B cell (primary cell): Measurements from ENCODE around the gene APOD. TPM values are rescaled to one million over a fixed set of nuclear protein-coding genes. Genes with fewer than 3 reads are reported as not detected.

ENCODE experiments used
- ATAC-seq: fragments of 200-7000 bp; cut with Tn5 transposase; one replicate; pipeline ENCODE4 v1.10.0; 2021; ENCODE audit warnings: low read depth, mild to moderate bottlenecking, moderate number of reproducible peaks, moderate library complexity
- CTCF ChIA-PET: fragments of 350-600 bp; sonication (Branson Sonifier 250); formaldehyde crosslinking; loops from one replicate; lab custom pipeline; 2021; ENCODE audit warnings: antibody characterized with exemption, inconsistent platforms; lab: Charles Lee
- POLR2A ChIA-PET: fragments of 350-600 bp; sonication (Branson Sonifier 250); formaldehyde crosslinking; loops from one replicate; lab custom pipeline; 2021; ENCODE audit warnings: antibody characterized with exemption; lab: Charles Lee
- DNase-seq: peaks from one replicate; pipeline ENCODE4 v3.0.0; 2013
- H2AFZ ChIP-seq: 2 replicates; pipeline ENCODE4 v1.6.1; 2012; ENCODE audit warnings: mild to moderate bottlenecking, low read depth, low read length; ENCODE audit not compliant: insufficient read depth, poor library complexity, severe bottlenecking
- H3K27ac ChIP-seq, 2 donors: 1 replicate in 1 of 2; 2 replicates in 1 of 2; pipeline ENCODE4 v1.5.1; 2012 to 2013; ENCODE audit warnings: low read length in 2 of 2, mild to moderate bottlenecking in 2 of 2, moderate library complexity in 1 of 2
- H3K27me3 ChIP-seq, 4 experiments: fragments of 200-600 bp in 1 of 4; sonication (generic) in 1 of 4; replicated peaks in 1 of 4; 1 replicate in 2 of 4; 2 replicates in 2 of 4; pipeline versions ENCODE4 v1.6.1 to v1.7.0; 2013 to 2016; ENCODE audit warnings: low read length in 3 of 4, mild to moderate bottlenecking in 2 of 4, mixed read lengths in 1 of 4, moderate library complexity in 1 of 4; ENCODE audit not compliant: insufficient read depth in 4 of 4, control insufficient read depth in 3 of 4; ENCODE audit errors: control extremely low read depth in 1 of 4
- H3K36me3 ChIP-seq, 2 experiments: replicated peaks in 1 of 2; 1 replicate in 1 of 2; 2 replicates in 1 of 2; pipeline versions ENCODE4 v1.6.1 to v1.7.1; 2013; ENCODE audit warnings: low read length in 1 of 2; ENCODE audit not compliant: insufficient read depth in 2 of 2, control insufficient read depth in 1 of 2; ENCODE audit errors: control extremely low read depth in 1 of 2, extremely low read depth in 1 of 2
- H3K4me1 ChIP-seq, 2 donors: fragments of 200-600 bp in 1 of 2; sonication (generic) in 1 of 2; 1 replicate in 1 of 2; 2 replicates in 1 of 2; pipeline versions ENCODE4 v1.5.1 to v1.6.1; 2013 to 2017; ENCODE audit warnings: low read length in 2 of 2; ENCODE audit not compliant: control insufficient read depth in 2 of 2, insufficient read depth in 2 of 2
- H3K4me2 ChIP-seq: replicated peaks from 2 replicates; pipeline ENCODE3; 2012; ENCODE audit warnings: mild to moderate bottlenecking, low read depth, low read length; ENCODE audit not compliant: poor library complexity, severe bottlenecking
- H3K4me3 ChIP-seq, 5 experiments: fragments of 200-600 bp in 1 of 5; sonication (generic) in 1 of 5; 1 replicate in 3 of 5; 2 replicates in 2 of 5; pipeline versions ENCODE4 v1.5.1 to v1.7.0; 2011 to 2016; ENCODE audit warnings: low read length in 4 of 5, mild to moderate bottlenecking in 4 of 5, low read depth in 2 of 5, control low read depth in 1 of 5, moderate library complexity in 1 of 5; ENCODE audit not compliant: insufficient read depth in 1 of 5; ENCODE audit errors: control extremely low read depth in 1 of 5, extremely low read depth in 1 of 5
- H3K79me2 ChIP-seq: fragments of 200-600 bp; sonication (generic); one replicate; pipeline ENCODE4 v1.6.0; 2016; ENCODE audit warnings: low read length; ENCODE audit not compliant: control insufficient read depth, insufficient read depth
- H3K9ac ChIP-seq: fragments of 200-600 bp; sonication (generic); 2 replicates; pipeline ENCODE4 v1.6.1; 2017; ENCODE audit warnings: mild to moderate bottlenecking, low read length, moderate library complexity
- H3K9me3 ChIP-seq, 3 donors: one replicate each; pipeline versions ENCODE4 v1.6.1 to v1.7.1; 2013; ENCODE audit warnings: low read length in 2 of 3; ENCODE audit not compliant: control insufficient read depth in 2 of 3, insufficient read depth in 1 of 3; ENCODE audit errors: control extremely low read depth in 1 of 3
- H4K20me1 ChIP-seq: 2 replicates; pipeline ENCODE4 v1.6.0; 2012; ENCODE audit warnings: mild to moderate bottlenecking, low read length; ENCODE audit not compliant: insufficient read depth, control insufficient read depth, poor library complexity, severe bottlenecking
- H3K27ac Mint-ChIP-seq: one replicate; pipeline ENCODE4 v1.8.0; 2021; ENCODE audit warnings: mixed read lengths
- H3K27me3 Mint-ChIP-seq: one replicate; pipeline ENCODE4 v1.8.0; 2021; ENCODE audit warnings: mixed read lengths
- H3K4me1 Mint-ChIP-seq: one replicate; pipeline ENCODE4 v1.8.0; 2021; ENCODE audit warnings: mixed read lengths
- H3K4me3 Mint-ChIP-seq: one replicate; pipeline ENCODE4 v1.8.0; 2021; ENCODE audit warnings: mixed read lengths
- H3K9me3 Mint-ChIP-seq: one replicate; pipeline ENCODE4 v1.8.0; 2022; ENCODE audit warnings: mixed read lengths; ENCODE audit not compliant: insufficient read depth
- EZH2 ChIP-seq: IDR thresholded peaks from 2 replicates; pipeline ENCODE4 v1.6.1; 2012; ENCODE audit warnings: borderline replicate concordance, low read depth, mild to moderate bottlenecking, moderate library complexity, low read length; ENCODE audit not compliant: insufficient read depth, poor library complexity, severe bottlenecking
- WGBS: methylation state at CpG from one replicate; pipeline ENCODE4 v1.1.5; 2013; ENCODE audit warnings: missing lambda C conversion rate; ENCODE audit not compliant: insufficient coverage; 5-methylcytosine and 5-hydroxymethylcytosine counted together
- intact Hi-C: fragments of 100-400 bp; cut with micrococcal nuclease; formaldehyde crosslinking; loops from one replicate; pipeline ENCODE4 v1.10.0; 2022
- polyA plus RNA-seq: library from polyadenylated mRNA; depleted of rRNA; stranded (reverse); fragments of >200 nt; gene quantifications from 2 replicates; pipeline ENCODE4 v1.2.3, GENCODE V29; 2012
- total RNA-seq, 2 donors: library from RNA; stranded (reverse); fragments of 120-200 nt in 1 of 2; gene quantifications; 1 replicate in 1 of 2; 2 replicates in 1 of 2; pipeline versions ENCODE4 v1.2.3 to v1.2.4, GENCODE V29; 2013 to 2022
- TF ChIP-seq, protein P1 (sequence below): fragments of 200-600 bp; IDR thresholded peaks from one replicate; pipeline ENCODE4 v1.8.0; 2022; ENCODE audit warnings: antibody characterized with exemption, mild to moderate bottlenecking

APOD gene
- total and polyA plus RNA-seq, 2 donors (not counting 1 experiment from before 2014, with no cell fraction given): 0.59 TPM; not detected in 1

DNA sequence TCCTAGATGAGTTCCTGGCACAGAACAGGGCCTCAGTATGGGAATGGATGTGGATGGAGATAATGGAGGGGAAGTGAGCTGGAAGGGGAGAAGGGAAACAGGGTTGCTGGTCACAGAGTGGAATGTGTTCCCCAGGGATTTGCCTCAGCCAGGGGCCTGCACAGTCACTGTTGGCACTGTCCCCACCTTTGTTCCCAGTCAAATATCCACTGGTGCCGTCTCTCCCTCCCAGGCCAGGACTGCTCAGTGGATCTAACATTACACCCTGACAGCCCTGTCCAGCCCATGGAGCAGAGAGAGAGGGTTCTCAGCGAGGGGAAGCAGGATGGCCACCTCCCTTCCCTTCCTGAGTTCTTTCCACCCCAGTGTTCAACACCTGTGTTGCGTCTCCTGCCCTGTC, 39.1 kb downstream of the APOD start:
- no peak overlapping the region for H2AFZ ChIP-seq
- POLR2A ChIA-PET: no interaction called here
- peaks cover 23% of the 10 kb centered on the region for H4K20me1 ChIP-seq
- Mint-ChIP-seq H3K4me3 (peak overlapping the region; percentile 97), H3K9me3 (no peaks in the 10 kb centered on the region), H3K27ac (peak overlapping the region; percentile 79), H3K27me3 (no peaks in the 10 kb centered on the region), H3K4me1 (peaks cover 74% of the 10 kb centered on the region)
- no peak overlapping the region for H3K4me2 ChIP-seq
- no peaks in the 10 kb centered on the region for H3K9me3 ChIP-seq
- no peak for TF ChIP-seq EZH2
- TF ChIP-seq, protein P1, sequence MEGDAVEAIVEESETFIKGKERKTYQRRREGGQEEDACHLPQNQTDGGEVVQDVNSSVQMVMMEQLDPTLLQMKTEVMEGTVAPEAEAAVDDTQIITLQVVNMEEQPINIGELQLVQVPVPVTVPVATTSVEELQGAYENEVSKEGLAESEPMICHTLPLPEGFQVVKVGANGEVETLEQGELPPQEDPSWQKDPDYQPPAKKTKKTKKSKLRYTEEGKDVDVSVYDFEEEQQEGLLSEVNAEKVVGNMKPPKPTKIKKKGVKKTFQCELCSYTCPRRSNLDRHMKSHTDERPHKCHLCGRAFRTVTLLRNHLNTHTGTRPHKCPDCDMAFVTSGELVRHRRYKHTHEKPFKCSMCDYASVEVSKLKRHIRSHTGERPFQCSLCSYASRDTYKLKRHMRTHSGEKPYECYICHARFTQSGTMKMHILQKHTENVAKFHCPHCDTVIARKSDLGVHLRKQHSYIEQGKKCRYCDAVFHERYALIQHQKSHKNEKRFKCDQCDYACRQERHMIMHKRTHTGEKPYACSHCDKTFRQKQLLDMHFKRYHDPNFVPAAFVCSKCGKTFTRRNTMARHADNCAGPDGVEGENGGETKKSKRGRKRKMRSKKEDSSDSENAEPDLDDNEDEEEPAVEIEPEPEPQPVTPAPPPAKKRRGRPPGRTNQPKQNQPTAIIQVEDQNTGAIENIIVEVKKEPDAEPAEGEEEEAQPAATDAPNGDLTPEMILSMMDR: no peak
- no peaks in the 10 kb centered on the region for H3K36me3 ChIP-seq
- H3K79me2 ChIP-seq: peaks cover 38% of the 10 kb centered on the region
- no peaks in the 10 kb centered on the region for H3K27me3 ChIP-seq
- no peak for DNase-seq
- ATAC-seq: no peak
- no peak overlapping the region for H3K4me3 ChIP-seq
- intact Hi-C loops: loop anchor here (5.0 kb wide), 2 partner anchors 857 to 872 kb away; partner anchors contain the start of genes FAM43A and LSG1
- CTCF ChIA-PET: interaction anchor here (1.3 to 5.3 kb wide), 3 partner anchors 24 to 911 kb away, joined by 3 to 30 read pairs (median 4); partner anchors contain the start of gene XXYLT1
- no peak overlapping the region for H3K27ac ChIP-seq
- H3K9ac ChIP-seq: no peak overlapping the region
- 90% methylated on average over 2 of the region's 3 CpGs for WGBS
- H3K4me1 ChIP-seq: peaks cover 52 to 64% of the 10 kb centered on the region in 2 donors

DNA sequence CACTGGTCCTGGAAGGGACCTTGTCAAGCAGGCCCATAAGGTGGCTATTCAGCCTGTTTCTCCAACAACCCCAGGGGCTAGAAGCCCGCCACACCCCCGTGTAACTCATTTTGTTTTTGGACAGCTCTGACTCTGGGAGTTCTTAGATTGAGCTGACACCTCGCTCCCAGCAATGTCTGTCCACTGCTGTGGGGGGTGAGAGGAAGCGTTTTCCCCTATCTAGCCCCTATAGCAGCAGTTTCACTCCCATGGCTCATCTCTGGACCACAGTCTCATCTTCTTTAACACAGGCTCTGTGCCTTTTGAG, 39.6 kb downstream of the APOD start:
- Histone ChIP-seq H3K79me2 (peaks cover 43% of the 10 kb centered on the region), H3K4me2 (peak overlapping the region; percentile 80), H3K9me3 (no peaks in the 10 kb centered on the region), H3K27me3 (no peaks in the 10 kb centered on the region), H2AFZ (no peak overlapping the region), H3K4me1 (peaks cover 52 to 64% of the 10 kb centered on the region in 2 donors), H3K4me3 (no peak overlapping the region), H4K20me1 (peaks cover 28% of the 10 kb centered on the region), H3K9ac (no peak overlapping the region), H3K36me3 (no peaks in the 10 kb centered on the region), H3K27ac (no peak overlapping the region)
- CTCF ChIA-PET: interaction anchor here (1.3 to 5.3 kb wide), 3 partner anchors 24 to 910 kb away, joined by 3 to 30 read pairs (median 4); partner anchors contain the start of gene XXYLT1
- Mint-ChIP-seq H3K27me3 (no peaks in the 10 kb centered on the region), H3K4me1 (peaks cover 78% of the 10 kb centered on the region), H3K27ac (peak overlapping the region; percentile 79), H3K4me3 (peak overlapping the region; percentile 97), H3K9me3 (no peaks in the 10 kb centered on the region)
- POLR2A ChIA-PET: no interaction called here
- DNase-seq (no peak), ATAC-seq (no peak)
- TF ChIP-seq EZH2: no peak
- TF ChIP-seq, protein P1: no peak
- WGBS: no CpG with 5 or more reads among the region's 4 CpGs
- intact Hi-C loops: loop anchor here (5.0 kb wide), 2 partner anchors 857 to 872 kb away; partner anchors contain the start of genes FAM43A and LSG1
